ENCODE results near the gene KLHL25. TPM values are rescaled to one million over a fixed set of nuclear protein-coding genes. Genes with fewer than 3 reads are reported as not detected.

The KLHL25 gene
- total RNA-seq, 1 donor from 2014 or later, result 30.0 TPM

GRCh38 chr15:85749261-85750151 lies 45.2 kb downstream of the KLHL25 start:
- DNase-seq (ENCODE audit: low spot score), result no peak

GRCh38 chr15:85748729-85749128 lies 46.0 kb downstream of the KLHL25 start:
- no peak for DNase-seq (ENCODE audit: low spot score)

- no peak for DNase-seq (ENCODE audit: low spot score)
These were observed 46.5 kb downstream of the KLHL25 start for GRCh38 chr15:85748176-85748575.

- no peak for DNase-seq (ENCODE audit: low spot score)
These were observed 48.1 kb downstream of the KLHL25 start for GRCh38 chr15:85746641-85747040.

- no peak for DNase-seq (ENCODE audit: low spot score)
These were observed 49.1 kb downstream of the KLHL25 start for GRCh38 chr15:85745525-85746150.

GRCh38 chr15:85745023-85745422 lies 49.7 kb downstream of the KLHL25 start:
- no peak for DNase-seq (ENCODE audit: low spot score)

GRCh38 chr15:85744579-85744978 lies 50.1 kb downstream of the KLHL25 start:
- DNase-seq (ENCODE audit: low spot score), result no peak

- DNase-seq (ENCODE audit: low spot score), result no peak
These were observed 51.2 kb downstream of the KLHL25 start for GRCh38 chr15:85743392-85744055.

- no peak for DNase-seq (ENCODE audit: low spot score)
These were observed 52.4 kb downstream of the KLHL25 start for GRCh38 chr15:85742186-85742821.

GRCh38 chr15:85741662-85742061 lies 53.1 kb downstream of the KLHL25 start:
- DNase-seq (ENCODE audit: low spot score), result no peak

GRCh38 chr15:85741021-85741421 lies 53.7 kb downstream of the KLHL25 start:
- DNase-seq (ENCODE audit: low spot score), result no peak

GRCh38 chr15:85737061-85737460 lies 57.7 kb downstream of the KLHL25 start:
- no peak for DNase-seq (ENCODE audit: low spot score)

- no peak for DNase-seq (ENCODE audit: low spot score)
These were observed 61.3 kb downstream of the KLHL25 start for GRCh38 chr15:85733416-85733815.

GRCh38 chr15:85730001-85730820 lies 64.5 kb downstream of the KLHL25 start:
- no peak for DNase-seq (ENCODE audit: low spot score)

- no peak for DNase-seq (ENCODE audit: low spot score)
These were observed 67.7 kb downstream of the KLHL25 start for GRCh38 chr15:85727068-85727467.

GRCh38 chr15:85726454-85726853 lies 68.3 kb downstream of the KLHL25 start:
- no peak for DNase-seq (ENCODE audit: low spot score)

GRCh38 chr15:85725564-85725963 lies 69.2 kb downstream of the KLHL25 start:
- DNase-seq (ENCODE audit: low spot score), result no peak

GRCh38 chr15:85725019-85725418 lies 69.7 kb downstream of the KLHL25 start:
- DNase-seq (ENCODE audit: low spot score), result no peak

GRCh38 chr15:85723960-85724945 lies 70.5 kb downstream of the KLHL25 start:
- no peak for DNase-seq (ENCODE audit: low spot score)

All from mesenteric fat pad (tissue), 1 donor.